ENCODE data around the gene OLA1. TPM values are rescaled to one million over a fixed set of nuclear protein-coding genes. Genes with fewer than 3 reads are reported as not detected.

Gene OLA1
- total and polyA plus RNA-seq, 9 of the 15 experiments (the other 6 are each of a cell fraction or from before 2014, with no cell fraction given), result 208 to 353 (median 225) TPM

DNA sequence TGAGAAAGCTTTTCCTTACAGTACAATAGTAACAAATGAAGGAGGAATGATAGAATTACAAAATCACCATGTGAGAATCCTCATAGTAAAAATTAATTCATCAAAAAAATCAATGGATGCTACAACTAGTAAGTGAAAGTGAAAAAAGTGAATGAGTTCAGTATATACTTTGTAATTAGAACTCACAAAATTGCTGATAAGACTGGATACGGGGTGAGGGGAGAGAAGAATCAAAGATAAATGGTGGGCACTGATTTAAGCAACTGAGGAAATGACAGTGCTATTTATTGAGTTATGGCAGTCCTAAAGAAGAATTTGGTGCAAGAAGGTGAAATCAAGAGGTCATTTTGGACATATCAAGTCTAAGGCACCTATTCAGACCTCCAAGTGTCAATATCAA lies 20.6 kb downstream of the OLA1 start:
- Histone ChIP-seq H3K9me3 (replicated peaks; ENCODE audit: control insufficient read depth, insufficient read depth, low read depth, low read length) (no peaks in the 10 kb centered on the region), H3K27me3 (ENCODE audit: control insufficient read depth in 2 of 2, insufficient read depth in 2 of 2, low read length in 2 of 2) (no peaks in the 10 kb centered on the region), H3K9me1 (ENCODE audit: control insufficient read depth, insufficient read depth, low read length) (no peaks in the 10 kb centered on the region), H3K36me3 (ENCODE audit: control insufficient read depth, insufficient read depth, low read length) (peaks cover 62% of the 10 kb centered on the region; the same call in 2 of the 3 replicates), H3K79me2 (ENCODE audit: control insufficient read depth, insufficient read depth, low read length) (peaks cover 67% of the 10 kb centered on the region), H4K20me1 (replicated peaks; ENCODE audit: control insufficient read depth, insufficient read depth, low read length) (peaks cover 8% of the 10 kb centered on the region; the same call in 1 of the 2 replicates), H3K4me1 (replicated peaks in 1 of 2; ENCODE audit: control insufficient read depth in 2 of 2, insufficient read depth in 2 of 2, low read length in 2 of 2) (peaks cover 5 to 11% of the 10 kb centered on the region in 2 experiments; a peak in 3 of 5 replicates), H3K9ac (ENCODE audit: insufficient read depth in 1 of 2, low read depth in 2 of 2, low read length in 2 of 2) (no peak overlapping the region), H3K4me2 (ENCODE audit: insufficient read depth, low read length) (no peak overlapping the region), H3K4me3 (no peak overlapping the region), H3K27ac (ENCODE audit: extremely low read depth, low read depth, low read length) (no peak overlapping the region), H2AFZ (ENCODE audit: low read depth, low read length) (no peak overlapping the region)
- DNase-seq (ENCODE audit: extremely low read depth in 1 of 4, low spot score in 3 of 4) (no peak), FAIRE-seq (no peak), ATAC-seq (no peak)
- TF ChIP-seq ZNF316 (IDR thresholded peaks at IDR 0.05) (peak; percentile 72), KDM1A (IDR thresholded peaks at IDR 0.05) (peak; percentile 19 to 36; a peak in 1 of 4 replicates), C11orf30 (IDR thresholded peaks at IDR 0.05; ENCODE audit: low read depth) (peak; percentile 58), SMARCB1 (IDR thresholded peaks at IDR 0.05; ENCODE audit: insufficient read length, low read depth) (no peak)
- TF ChIP-seq, protein P1, sequence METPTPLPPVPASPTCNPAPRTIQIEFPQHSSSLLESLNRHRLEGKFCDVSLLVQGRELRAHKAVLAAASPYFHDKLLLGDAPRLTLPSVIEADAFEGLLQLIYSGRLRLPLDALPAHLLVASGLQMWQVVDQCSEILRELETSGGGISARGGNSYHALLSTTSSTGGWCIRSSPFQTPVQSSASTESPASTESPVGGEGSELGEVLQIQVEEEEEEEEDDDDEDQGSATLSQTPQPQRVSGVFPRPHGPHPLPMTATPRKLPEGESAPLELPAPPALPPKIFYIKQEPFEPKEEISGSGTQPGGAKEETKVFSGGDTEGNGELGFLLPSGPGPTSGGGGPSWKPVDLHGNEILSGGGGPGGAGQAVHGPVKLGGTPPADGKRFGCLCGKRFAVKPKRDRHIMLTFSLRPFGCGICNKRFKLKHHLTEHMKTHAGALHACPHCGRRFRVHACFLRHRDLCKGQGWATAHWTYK (CRISPR knock-in tag; IDR thresholded peaks at IDR 0.05), result no peak
- intact Hi-C loops (cut with micrococcal nuclease) (no loop called here), in situ Hi-C loops (cut with MboI) (no loop called here)
- no TSS peak for BruUV-seq (replicated peaks)
- POLR2A ChIA-PET, result no interaction called here
- CTCF ChIA-PET (ENCODE audit: low intra/inter-chr PET ratio), result no interaction called here
- 85% methylated on average over 1 of the region's 1 CpG for WGBS (ENCODE audit: insufficient coverage, low coverage, missing lambda C conversion rate)

Data from K562 (cell line).